HG03565 (cell line): Measurements from ENCODE around the gene NOS2.
"Not testable (repeated sequence)": the region's sequence is repeated elsewhere in the genome, so short reads cannot be mapped to it uniquely, and the experiment has no call there.

Experiments used
- ATAC-seq: cut with Tn5 transposase; IDR thresholded peaks from one replicate; pipeline ENCODE4 v1.9.1; 2021; ENCODE audit warnings: mild to moderate bottlenecking, moderate library complexity; ENCODE audit not compliant: unreplicated experiment

The NOS2 gene

DNA sequence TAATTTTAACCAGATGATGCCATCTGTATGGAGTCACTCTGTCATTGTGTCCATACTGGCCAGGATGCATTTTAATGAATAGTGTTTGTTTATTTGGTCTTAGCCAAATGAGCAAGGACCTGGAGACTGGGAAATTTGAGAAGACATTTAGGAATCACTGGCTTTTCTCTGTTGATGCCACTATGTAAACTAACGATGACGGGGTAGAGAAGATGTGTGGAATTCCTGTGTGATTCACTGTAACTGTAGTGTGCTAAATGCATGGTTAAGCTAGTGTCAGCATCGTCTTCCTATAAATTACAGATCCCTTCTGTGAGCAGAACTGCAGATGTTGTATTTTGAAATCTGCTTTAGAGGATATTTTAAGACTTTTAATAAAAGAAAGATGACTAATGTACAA lies 66.6 kb downstream of the NOS2 start:
- no peak for ATAC-seq

DNA sequence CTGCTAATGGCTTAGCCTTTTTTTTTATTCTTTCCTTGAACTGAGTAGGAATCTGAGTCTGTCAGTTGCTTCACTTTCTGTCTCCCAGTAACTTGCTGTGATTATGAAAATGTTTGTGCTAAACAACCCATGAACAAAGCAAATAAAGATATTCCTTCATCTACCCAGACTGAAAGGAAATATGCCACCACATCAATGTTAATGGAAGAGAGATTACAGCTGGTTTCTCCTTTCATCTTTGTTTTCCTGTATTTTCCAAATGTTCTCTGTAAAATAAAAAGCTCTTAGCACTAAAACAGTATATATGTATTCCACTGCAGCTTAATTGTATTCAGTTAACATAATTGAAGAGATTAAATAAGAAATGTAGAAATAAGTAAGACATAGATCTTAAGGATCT lies 67.6 kb downstream of the NOS2 start:
- ATAC-seq: not testable (repeated sequence)

DNA sequence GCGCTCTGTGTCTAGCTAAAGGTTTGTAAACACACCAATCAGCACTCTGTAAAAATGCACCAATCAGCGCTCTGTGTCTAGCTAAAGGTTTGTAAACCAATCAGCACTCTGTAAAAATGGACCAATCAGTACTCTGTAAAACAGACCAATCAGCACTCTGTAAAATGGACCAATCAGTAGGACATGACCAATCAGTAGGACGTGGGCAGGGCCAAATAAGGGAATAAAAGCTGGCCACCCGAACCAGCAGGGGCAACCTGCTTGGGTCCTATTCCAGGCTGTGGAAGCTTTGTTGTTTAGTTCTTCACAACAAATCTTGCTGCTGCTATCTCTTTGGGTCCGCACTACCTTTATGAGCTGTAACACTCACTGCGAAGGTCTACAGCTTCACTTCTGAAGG lies 74.3 kb downstream of the NOS2 start:
- not testable (repeated sequence) for ATAC-seq

DNA sequence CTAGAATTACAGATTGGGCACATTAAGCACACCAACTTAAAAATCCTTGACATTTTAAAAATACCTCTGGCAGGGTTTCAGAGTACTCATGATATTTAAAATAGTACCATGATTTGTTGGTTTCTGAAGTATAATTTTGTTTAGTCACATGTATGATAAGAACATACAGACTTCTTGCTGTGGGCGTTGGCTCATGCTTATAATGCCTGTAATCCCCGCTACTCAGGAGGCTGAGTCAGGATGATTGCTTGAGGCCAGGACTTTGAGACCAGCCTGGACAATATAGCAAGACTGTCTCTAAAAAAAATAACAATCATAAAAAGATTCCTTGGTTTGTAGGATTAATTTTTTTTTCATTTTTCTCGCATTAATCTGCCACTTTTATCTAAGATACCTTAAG lies 78.5 kb downstream of the NOS2 start:
- no peak for ATAC-seq
